ENCODE data around the gene ASTN2. TPM values are rescaled to one million over a fixed set of nuclear protein-coding genes. Genes with fewer than 3 reads are reported as not detected.

ASTN2 gene
- total RNA-seq, 2 experiments from 2014 or later = 3.9 TPM

DNA sequence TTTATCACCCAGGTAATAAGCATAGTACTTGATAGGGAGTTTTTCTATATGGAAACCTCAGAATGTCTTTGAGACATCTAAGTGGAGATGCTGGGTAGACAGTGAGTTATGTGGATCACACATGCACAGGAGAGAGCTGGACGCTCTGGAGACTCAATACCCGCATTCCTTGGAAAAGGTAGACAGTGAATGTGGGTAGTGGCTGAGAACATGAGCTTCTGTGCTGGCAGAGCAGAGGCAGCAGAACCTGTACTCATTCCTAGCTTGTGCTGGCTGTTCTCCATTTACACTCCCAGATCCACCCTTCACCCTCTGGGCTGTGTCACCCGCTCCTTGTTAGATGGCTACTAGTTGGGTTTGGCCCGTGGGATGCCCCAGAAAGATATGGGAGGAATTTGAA, 269.8 kb downstream of the ASTN2 start:
- DNase-seq = no peak
- no peaks in the 10 kb centered on the region for H3K4me1 Mint-ChIP-seq
- peaks cover 3% of the 10 kb centered on the region for H3K9me3 Mint-ChIP-seq
- peaks cover 3% of the 10 kb centered on the region for H3K27me3 Mint-ChIP-seq
- no peak overlapping the region for H3K4me3 Mint-ChIP-seq
- no peak overlapping the region for H3K27ac Mint-ChIP-seq
- no peaks in the 10 kb centered on the region for H3K36me3 Mint-ChIP-seq

DNA sequence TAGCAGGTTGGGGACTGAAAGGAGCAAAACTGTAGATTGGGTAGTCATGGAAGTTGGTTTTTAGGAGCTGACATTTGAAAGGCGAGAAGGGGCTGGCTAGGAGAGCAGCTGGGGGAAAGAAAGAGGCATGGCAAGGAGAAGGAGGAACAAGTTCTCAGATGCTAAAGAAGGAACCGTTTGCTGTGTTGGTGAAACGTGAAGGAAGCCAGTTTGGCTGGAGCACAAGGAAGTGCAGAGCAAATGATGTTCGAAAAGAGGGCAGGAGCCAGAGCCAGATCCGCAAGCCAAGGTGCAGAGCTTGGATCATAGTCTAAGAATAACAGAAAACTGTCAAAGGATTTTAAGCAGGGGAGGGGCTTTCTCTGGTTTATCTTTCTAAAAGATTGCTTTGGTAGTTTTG, 276.6 kb downstream of the ASTN2 start:
- Mint-ChIP-seq H3K27me3 (peaks cover 4% of the 10 kb centered on the region), H3K4me1 (no peaks in the 10 kb centered on the region), H3K4me3 (no peak overlapping the region), H3K27ac (no peak overlapping the region), H3K9me3 (no peaks in the 10 kb centered on the region), H3K36me3 (no peaks in the 10 kb centered on the region)
- no peak for DNase-seq

DNA sequence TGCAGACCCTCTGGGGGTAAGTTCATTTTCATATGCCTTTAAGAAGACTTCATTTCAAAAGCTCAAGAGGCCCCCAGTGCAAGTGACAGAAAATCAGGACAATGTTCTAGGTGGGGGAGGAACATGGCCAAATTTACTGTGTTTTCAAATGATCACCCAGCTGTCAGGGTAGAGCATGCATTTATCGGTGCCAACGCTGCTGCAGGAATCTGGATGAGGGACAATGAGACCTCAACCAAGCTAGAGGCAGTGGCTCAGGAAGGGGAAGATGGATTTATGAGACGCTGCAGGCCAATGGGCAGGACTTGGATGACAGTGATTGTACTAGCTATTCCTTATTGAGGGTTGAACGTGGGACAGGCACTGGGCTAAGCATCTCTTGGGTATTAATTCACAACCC, 278.4 kb downstream of the ASTN2 start:
- Mint-ChIP-seq H3K9me3 (no peaks in the 10 kb centered on the region), H3K27me3 (peaks cover 4% of the 10 kb centered on the region), H3K4me3 (no peak overlapping the region), H3K4me1 (no peaks in the 10 kb centered on the region), H3K36me3 (no peaks in the 10 kb centered on the region), H3K27ac (no peak overlapping the region)
- no peak for DNase-seq

DNA sequence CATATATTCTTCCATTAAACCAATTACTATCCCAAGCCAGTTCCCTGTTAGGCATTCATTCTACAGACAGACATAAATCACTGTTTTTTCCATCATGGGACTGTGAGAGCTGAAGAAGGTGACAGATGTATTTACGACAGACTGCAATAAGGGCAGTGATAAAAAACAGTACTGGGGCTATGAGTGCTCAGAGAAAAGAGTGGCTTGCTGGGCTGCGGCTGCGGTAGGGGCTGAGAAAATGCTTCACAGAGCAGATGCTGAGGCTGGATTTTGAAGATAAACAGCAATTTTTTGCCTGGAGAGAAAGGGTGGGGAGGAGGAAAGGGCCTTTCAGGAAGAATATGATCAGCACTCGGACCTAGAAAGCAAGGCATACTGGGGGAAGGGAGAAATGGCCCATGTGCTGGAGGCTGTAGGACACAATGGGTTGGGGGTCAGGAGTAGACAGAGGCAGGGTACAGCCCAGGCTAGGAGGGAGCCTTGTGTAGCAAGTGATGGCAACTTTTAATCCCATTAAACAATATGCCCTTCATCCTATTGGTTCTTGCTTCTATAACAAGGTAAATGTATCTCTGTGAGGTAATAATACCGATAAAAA, 279.3 kb downstream of the ASTN2 start:
- DNase-seq = no peak
- H3K4me3 Mint-ChIP-seq = no peak overlapping the region
- no peaks in the 10 kb centered on the region for H3K36me3 Mint-ChIP-seq
- no peaks in the 10 kb centered on the region for H3K9me3 Mint-ChIP-seq
- no peaks in the 10 kb centered on the region for H3K4me1 Mint-ChIP-seq
- H3K27me3 Mint-ChIP-seq = peaks cover 4% of the 10 kb centered on the region
- H3K27ac Mint-ChIP-seq = no peak overlapping the region

DNA sequence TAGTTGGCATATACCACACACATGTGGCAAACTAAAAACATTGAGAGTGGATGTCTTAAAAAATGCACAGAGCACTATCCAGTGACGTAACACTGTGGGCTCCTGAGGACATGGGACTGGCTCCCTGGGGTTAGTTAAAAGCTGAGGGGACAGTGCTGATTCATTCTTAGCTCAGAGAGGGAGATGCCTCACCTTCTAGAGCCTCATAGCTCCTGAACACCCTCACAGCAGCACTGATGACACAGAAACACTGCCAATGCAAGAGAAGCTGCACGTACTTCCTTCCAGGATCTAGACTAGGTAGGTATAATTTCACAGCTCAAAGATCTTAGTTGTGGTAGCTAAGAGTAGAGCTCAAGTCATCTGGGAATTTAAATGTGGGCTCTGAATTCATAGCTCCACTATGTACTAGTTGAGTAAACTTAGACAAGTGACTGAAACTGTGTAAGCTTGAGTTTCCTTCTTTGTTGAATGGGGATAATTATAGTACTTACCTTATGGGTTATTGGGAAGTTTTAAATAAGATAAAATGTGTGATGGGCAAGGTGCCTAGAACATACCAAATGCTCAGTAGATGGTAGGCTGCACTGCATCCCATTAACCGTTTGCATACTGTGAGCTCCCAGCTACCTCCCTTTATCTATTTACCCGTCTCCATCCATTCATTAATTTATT, 279.9 kb downstream of the ASTN2 start:
- Mint-ChIP-seq H3K4me1 (no peaks in the 10 kb centered on the region), H3K9me3 (no peaks in the 10 kb centered on the region), H3K36me3 (no peaks in the 10 kb centered on the region), H3K27me3 (peaks cover 4% of the 10 kb centered on the region), H3K27ac (no peak overlapping the region), H3K4me3 (no peak overlapping the region)
- DNase-seq = no peak

DNA sequence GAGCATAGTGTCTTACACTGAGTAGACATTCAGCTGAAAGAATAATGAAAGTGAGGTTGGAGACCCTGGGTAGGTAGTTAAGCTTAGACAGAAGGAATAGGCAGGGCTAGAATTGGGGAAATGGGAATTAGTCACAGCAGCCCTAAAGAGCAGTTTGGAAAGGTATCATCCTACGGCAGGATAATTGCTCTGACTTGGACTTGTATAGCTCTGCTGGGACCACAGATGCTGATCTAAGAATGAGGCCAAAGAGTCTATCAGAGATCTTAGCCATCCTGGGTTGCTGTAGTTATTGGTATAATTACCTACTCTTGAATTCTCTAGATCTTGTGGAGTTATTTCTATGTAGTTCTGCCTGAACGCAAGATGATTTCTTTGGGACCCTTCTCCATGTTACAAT, 288.0 kb downstream of the ASTN2 start:
- Mint-ChIP-seq H3K27ac (no peak overlapping the region), H3K4me3 (no peak overlapping the region), H3K36me3 (no peaks in the 10 kb centered on the region), H3K9me3 (no peaks in the 10 kb centered on the region), H3K4me1 (no peaks in the 10 kb centered on the region), H3K27me3 (no peaks in the 10 kb centered on the region)
- DNase-seq = no peak

- DNase-seq = no peak
- no peak overlapping the region for H3K27ac Mint-ChIP-seq
- peaks cover 2% of the 10 kb centered on the region for H3K9me3 Mint-ChIP-seq
- H3K4me3 Mint-ChIP-seq = no peak overlapping the region
- H3K27me3 Mint-ChIP-seq = no peaks in the 10 kb centered on the region
- H3K4me1 Mint-ChIP-seq = no peaks in the 10 kb centered on the region
- no peaks in the 10 kb centered on the region for H3K36me3 Mint-ChIP-seq
These were observed 289.3 kb downstream of the ASTN2 start for GRCh38 chr9:117125531-117125930.

- H3K36me3 Mint-ChIP-seq = no peaks in the 10 kb centered on the region
- no peaks in the 10 kb centered on the region for H3K27me3 Mint-ChIP-seq
- H3K9me3 Mint-ChIP-seq = peaks cover 6% of the 10 kb centered on the region
- H3K4me1 Mint-ChIP-seq = no peaks in the 10 kb centered on the region
- DNase-seq = no peak
- H3K4me3 Mint-ChIP-seq = no peak overlapping the region
- no peak overlapping the region for H3K27ac Mint-ChIP-seq
These were observed 291.1 kb downstream of the ASTN2 start for GRCh38 chr9:117123729-117124128.

DNA sequence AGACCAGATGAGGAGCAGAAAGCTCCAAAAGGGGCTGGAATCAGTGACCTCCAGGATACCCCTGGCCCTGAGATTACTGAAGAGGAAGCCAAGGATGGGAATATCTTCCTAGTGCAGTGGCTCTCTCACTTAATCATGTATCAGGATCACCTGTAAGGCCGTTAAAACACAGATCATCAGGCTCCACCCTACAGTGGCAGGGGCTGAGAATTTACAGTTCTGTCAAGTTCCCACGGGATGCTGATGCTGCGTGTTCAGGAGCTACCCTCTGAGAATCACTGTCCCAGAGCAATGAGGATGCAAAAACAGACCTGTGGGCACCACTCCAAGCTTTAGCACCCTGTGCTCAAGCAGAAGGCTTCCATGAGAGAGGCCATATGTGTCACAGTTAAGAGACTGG, 291.9 kb downstream of the ASTN2 start:
- no peak overlapping the region for H3K4me3 Mint-ChIP-seq
- DNase-seq = no peak
- no peaks in the 10 kb centered on the region for H3K4me1 Mint-ChIP-seq
- no peak overlapping the region for H3K27ac Mint-ChIP-seq
- H3K36me3 Mint-ChIP-seq = no peaks in the 10 kb centered on the region
- H3K9me3 Mint-ChIP-seq = peaks cover 8% of the 10 kb centered on the region
- no peaks in the 10 kb centered on the region for H3K27me3 Mint-ChIP-seq

DNA sequence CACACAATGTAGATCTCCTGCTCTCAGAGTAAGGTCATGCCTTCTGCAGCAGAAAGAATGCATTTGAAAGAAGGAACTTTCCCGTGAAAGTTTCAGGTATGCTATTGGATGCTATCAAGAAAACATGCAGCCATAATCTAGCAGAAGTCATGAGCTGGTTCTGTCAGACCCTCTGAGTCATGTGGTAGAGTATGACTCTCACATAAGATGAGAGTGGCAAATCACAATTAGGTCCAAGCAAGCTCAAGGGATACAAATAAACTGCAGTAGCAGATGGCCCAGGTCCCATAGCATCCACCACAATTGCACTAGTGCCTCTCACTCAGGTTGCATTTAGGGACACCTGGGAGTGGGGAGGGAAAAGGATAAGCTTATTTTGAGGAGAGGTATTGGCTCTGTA, 292.8 kb downstream of the ASTN2 start:
- no peak overlapping the region for H3K4me3 Mint-ChIP-seq

GRCh38 chr9:117121316-117121715, 293.5 kb downstream of the ASTN2 start:
- no peaks in the 10 kb centered on the region for H3K27me3 Mint-ChIP-seq

More for the DNA sequence above, 292.8 kb downstream of the ASTN2 start:
- Mint-ChIP-seq H3K27ac (no peak overlapping the region), H3K36me3 (no peaks in the 10 kb centered on the region), H3K4me1 (no peaks in the 10 kb centered on the region), H3K27me3 (no peaks in the 10 kb centered on the region), H3K9me3 (peaks cover 8% of the 10 kb centered on the region)
- DNase-seq = no peak

GRCh38 chr9:117120061-117120460, 294.8 kb downstream of the ASTN2 start:
- no peaks in the 10 kb centered on the region for H3K27me3 Mint-ChIP-seq
- H3K9me3 Mint-ChIP-seq = peaks cover 9% of the 10 kb centered on the region
- no peak overlapping the region for H3K27ac Mint-ChIP-seq
- H3K4me3 Mint-ChIP-seq = no peak overlapping the region
- DNase-seq = no peak
- no peaks in the 10 kb centered on the region for H3K4me1 Mint-ChIP-seq
- no peaks in the 10 kb centered on the region for H3K36me3 Mint-ChIP-seq

More at GRCh38 chr9:117121316-117121715, 293.5 kb downstream of the ASTN2 start:
- no peaks in the 10 kb centered on the region for H3K36me3 Mint-ChIP-seq
- H3K27ac Mint-ChIP-seq = no peak overlapping the region
- no peak for DNase-seq
- H3K4me1 Mint-ChIP-seq = no peaks in the 10 kb centered on the region
- H3K9me3 Mint-ChIP-seq = peaks cover 9% of the 10 kb centered on the region
- no peak overlapping the region for H3K4me3 Mint-ChIP-seq

GRCh38 chr9:117116084-117116483, 298.8 kb downstream of the ASTN2 start:
- no peak for DNase-seq
- Mint-ChIP-seq H3K4me1 (no peaks in the 10 kb centered on the region), H3K27me3 (no peaks in the 10 kb centered on the region), H3K36me3 (no peaks in the 10 kb centered on the region), H3K9me3 (peaks cover 8% of the 10 kb centered on the region), H3K27ac (no peak overlapping the region), H3K4me3 (no peak overlapping the region)

DNA sequence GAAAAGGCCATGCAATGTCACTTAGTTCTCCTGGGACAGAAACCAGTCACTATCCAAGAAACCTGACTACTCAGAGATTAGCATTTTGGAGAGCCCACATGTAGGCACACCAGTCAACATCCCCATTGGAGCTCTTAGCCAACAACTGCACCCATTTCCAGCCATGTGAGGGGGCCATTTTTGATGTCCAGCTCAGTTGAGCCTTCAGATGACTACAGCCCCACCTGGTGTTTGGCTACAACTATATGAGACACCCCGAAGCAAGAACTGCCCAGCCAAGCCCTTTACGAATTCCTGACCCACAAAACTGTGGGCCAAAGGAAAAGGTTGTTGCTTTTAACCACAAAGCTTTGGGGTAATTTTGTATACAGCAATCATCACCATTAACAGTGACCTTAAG, 300.1 kb downstream of the ASTN2 start:
- H3K9me3 Mint-ChIP-seq = peaks cover 3% of the 10 kb centered on the region
- H3K4me3 Mint-ChIP-seq = no peak overlapping the region
- no peaks in the 10 kb centered on the region for H3K4me1 Mint-ChIP-seq
- no peaks in the 10 kb centered on the region for H3K27me3 Mint-ChIP-seq
- DNase-seq = no peak
- no peaks in the 10 kb centered on the region for H3K36me3 Mint-ChIP-seq
- H3K27ac Mint-ChIP-seq = no peak overlapping the region

- Mint-ChIP-seq H3K36me3 (no peaks in the 10 kb centered on the region), H3K4me3 (no peak overlapping the region), H3K9me3 (no peaks in the 10 kb centered on the region), H3K27ac (no peak overlapping the region), H3K27me3 (no peaks in the 10 kb centered on the region), H3K4me1 (no peaks in the 10 kb centered on the region)
- DNase-seq = no peak
These were observed 310.0 kb downstream of the ASTN2 start for GRCh38 chr9:117104716-117105495.
